GM19467 (cell line): ENCODE measurements around the gene MBTD1.
"Not testable (repeated sequence)": the region's sequence is repeated elsewhere in the genome, so short reads cannot be mapped to it uniquely, and the experiment has no call there.

Source experiments
- ATAC-seq: cut with Tn5 transposase; IDR thresholded peaks from one replicate; pipeline ENCODE4 v1.9.1; 2021; ENCODE audit warnings: mild to moderate bottlenecking, moderate library complexity; ENCODE audit not compliant: unreplicated experiment

MBTD1 gene

GRCh38 chr17:51259564-51260236 is at the start of gene MBTD1:
TSS of gene MBTD1 (minus strand) at chr17:51260049. CDS start at chr17:51225161, 34,888 bp downstream.
- peak; percentile 75 for ATAC-seq

- ATAC-seq: no peak
These were observed 45.3 kb upstream of the MBTD1 start for GRCh38 chr17:51305182-51305581.

- no peak for ATAC-seq
These were observed 40.0 kb upstream of the MBTD1 start for GRCh38 chr17:51299859-51300258.

- ATAC-seq: no peak
These were observed 38.9 kb upstream of the MBTD1 start for GRCh38 chr17:51298508-51299371.

- ATAC-seq: not testable (repeated sequence)
These were observed 34.5 kb upstream of the MBTD1 start for GRCh38 chr17:51294338-51294737.

- no peak for ATAC-seq
These were observed 29.9 kb upstream of the MBTD1 start for GRCh38 chr17:51289696-51290111.

- ATAC-seq: no peak
These were observed 27.6 kb upstream of the MBTD1 start for GRCh38 chr17:51287412-51287811.

GRCh38 chr17:51279183-51279582 is 19.3 kb upstream of the MBTD1 start:
- ATAC-seq: no peak

GRCh38 chr17:51275381-51275780 is 15.5 kb upstream of the MBTD1 start:
- no peak for ATAC-seq

GRCh38 chr17:51272812-51273211 is 13.0 kb upstream of the MBTD1 start:
- no peak for ATAC-seq

- no peak for ATAC-seq
These were observed 10.8 kb upstream of the MBTD1 start for GRCh38 chr17:51270636-51271035.

GRCh38 chr17:51269991-51270390 is 10.1 kb upstream of the MBTD1 start:
- ATAC-seq: no peak

- not testable (repeated sequence) for ATAC-seq
These were observed 4.6 kb upstream of the MBTD1 start for GRCh38 chr17:51264466-51264865.

GRCh38 chr17:51263006-51263405 is 3.2 kb upstream of the MBTD1 start:
- ATAC-seq: no peak

- no peak for ATAC-seq
These were observed 1.4 kb upstream of the MBTD1 start for GRCh38 chr17:51261024-51261963.

GRCh38 chr17:51260237-51261023 is 581 bp upstream of the MBTD1 start, which contains the start of gene UTP18:
TSS of gene UTP18 (plus strand) at chr17:51260546. CDS start at chr17:51260585, 39 bp downstream.
- peak; percentile 65 for ATAC-seq

- ATAC-seq: no peak
These were observed 889 bp downstream of the MBTD1 start for GRCh38 chr17:51258756-51259563.

GRCh38 chr17:51257150-51258081 is 2.4 kb downstream of the MBTD1 start:
- no peak for ATAC-seq
